Umbilical cord (tissue), 2 donors: Measurements from ENCODE around the gene ZNF462. TPM values are rescaled to one million over a fixed set of nuclear protein-coding genes. Genes with fewer than 3 reads are reported as not detected.

Experiments used
- DNase-seq: peaks from one replicate; pipeline ENCODE4 v3.0.0-alpha.2; 2015; ENCODE audit warnings: low spot score
- total RNA-seq: library from RNA; depleted of rRNA; stranded (reverse); fragments of >200 nt; gene quantifications from one replicate; pipeline ENCODE4 v1.2.3, GENCODE V29; 2014; ENCODE audit warnings: low replicate concordance; ENCODE audit not compliant: insufficient read depth

ZNF462 gene
- total RNA-seq, 1 donor from 2014 or later: 25.3 TPM

GRCh38 chr9:107000218-107000617 lies 137.3 kb downstream of the ZNF462 start:
- no peak for DNase-seq

GRCh38 chr9:107005201-107005600 lies 142.2 kb downstream of the ZNF462 start:
- no peak for DNase-seq

GRCh38 chr9:107007402-107007801 lies 144.4 kb downstream of the ZNF462 start:
- DNase-seq: no peak

- no peak for DNase-seq
Measured at GRCh38 chr9:107008011-107008410, 145.0 kb downstream of the ZNF462 start.

- DNase-seq: no peak
Measured at GRCh38 chr9:107008447-107008846, 145.5 kb downstream of the ZNF462 start.

- DNase-seq: no peak
Measured at GRCh38 chr9:107016383-107016782, 153.4 kb downstream of the ZNF462 start.

- no peak for DNase-seq
Measured at GRCh38 chr9:107018861-107019545, 156.0 kb downstream of the ZNF462 start.

GRCh38 chr9:107020040-107020530 lies 157.1 kb downstream of the ZNF462 start:
- peak; percentile 21 for DNase-seq

- no peak for DNase-seq
Measured at GRCh38 chr9:107024193-107024592, 161.2 kb downstream of the ZNF462 start.

GRCh38 chr9:107025260-107026035 lies 162.5 kb downstream of the ZNF462 start:
- DNase-seq: peak; percentile 68

- DNase-seq: no peak
Measured at GRCh38 chr9:107029146-107029545, 166.2 kb downstream of the ZNF462 start.

GRCh38 chr9:107033966-107034365 lies 171.0 kb downstream of the ZNF462 start:
- no peak for DNase-seq

GRCh38 chr9:107034831-107035230 lies 171.9 kb downstream of the ZNF462 start:
- DNase-seq: no peak

GRCh38 chr9:107036367-107036766 lies 173.4 kb downstream of the ZNF462 start:
- DNase-seq: no peak

GRCh38 chr9:107039542-107039941 lies 176.6 kb downstream of the ZNF462 start:
- no peak for DNase-seq

- no peak for DNase-seq
Measured at GRCh38 chr9:107042606-107043005, 179.6 kb downstream of the ZNF462 start.

- DNase-seq: peak; percentile 34
Measured at GRCh38 chr9:107043886-107044285, 180.9 kb downstream of the ZNF462 start.

GRCh38 chr9:107044872-107045271 lies 181.9 kb downstream of the ZNF462 start:
- no peak for DNase-seq

GRCh38 chr9:107046692-107047091 lies 183.7 kb downstream of the ZNF462 start:
- no peak for DNase-seq

- DNase-seq: no peak
Measured at GRCh38 chr9:107049046-107049802, 186.3 kb downstream of the ZNF462 start.

GRCh38 chr9:107049803-107050184 lies 186.8 kb downstream of the ZNF462 start:
- DNase-seq: no peak

GRCh38 chr9:107051392-107051791 lies 188.4 kb downstream of the ZNF462 start:
- no peak for DNase-seq
